ENCODE results near the gene COL20A1.

The COL20A1 gene

DNA sequence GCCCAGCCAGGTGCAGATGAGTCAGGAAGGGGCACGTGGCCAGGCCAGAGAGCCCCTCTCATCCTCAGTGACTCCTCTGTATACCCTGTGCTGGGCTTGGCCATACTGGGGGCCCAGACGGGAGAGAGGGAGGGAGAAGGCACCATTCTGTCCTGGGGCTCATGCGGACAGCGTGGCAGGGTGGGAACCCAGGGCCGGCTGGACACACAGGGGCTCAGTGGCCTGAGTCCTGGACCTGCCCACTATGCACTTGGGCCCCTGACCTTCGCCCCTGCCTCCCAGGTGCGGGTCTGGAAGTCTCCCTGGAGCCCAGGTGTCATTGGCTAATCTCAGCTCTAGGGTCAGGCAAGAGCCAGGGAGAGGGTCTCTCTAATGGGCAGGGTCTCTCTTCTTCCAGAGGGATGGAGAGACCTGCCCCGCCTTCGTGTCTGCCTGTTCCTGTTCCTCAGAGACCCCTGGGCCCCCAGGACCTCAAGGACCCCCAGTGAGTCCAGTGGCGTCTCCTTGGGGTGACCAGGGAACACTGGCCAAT lies 27.7 kb downstream of the COL20A1 start:
- DNase-seq (ENCODE audit: low spot score) = no peak

DNA sequence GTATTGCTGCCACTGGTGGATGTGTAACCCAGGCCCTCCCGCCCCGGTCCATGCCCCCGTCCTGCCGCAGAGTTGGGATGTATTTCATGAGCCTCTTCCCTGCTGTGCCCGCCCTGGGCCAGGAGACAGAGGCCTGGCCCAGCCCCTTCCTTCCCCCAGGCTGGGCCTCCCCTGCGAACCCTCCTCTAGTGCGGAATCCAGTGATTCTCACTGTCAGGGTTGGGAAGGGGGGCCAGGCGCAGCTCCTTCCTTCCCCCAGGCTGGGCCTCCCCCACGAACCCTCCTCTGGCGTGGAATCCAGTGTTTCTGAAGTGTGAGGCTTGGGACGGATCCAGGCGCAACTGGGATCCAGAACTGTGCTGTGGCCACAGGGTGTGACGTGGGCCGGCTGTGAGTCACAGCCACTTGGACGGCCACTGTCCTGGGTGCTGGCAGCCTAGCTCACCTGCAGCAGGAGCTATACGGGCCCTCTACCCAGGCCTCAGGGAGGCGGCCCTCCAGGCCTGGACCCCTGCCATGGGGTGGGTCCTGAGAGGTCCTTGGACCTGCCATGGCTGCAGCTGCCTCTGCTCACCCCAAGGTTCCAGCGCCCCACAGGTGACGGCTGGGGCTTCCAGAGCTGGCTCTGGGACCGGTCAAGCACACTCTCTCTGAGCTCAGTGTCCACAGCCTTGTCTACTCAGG lies 28.3 kb downstream of the COL20A1 start:
- no peak for DNase-seq (ENCODE audit: low spot score)

DNA sequence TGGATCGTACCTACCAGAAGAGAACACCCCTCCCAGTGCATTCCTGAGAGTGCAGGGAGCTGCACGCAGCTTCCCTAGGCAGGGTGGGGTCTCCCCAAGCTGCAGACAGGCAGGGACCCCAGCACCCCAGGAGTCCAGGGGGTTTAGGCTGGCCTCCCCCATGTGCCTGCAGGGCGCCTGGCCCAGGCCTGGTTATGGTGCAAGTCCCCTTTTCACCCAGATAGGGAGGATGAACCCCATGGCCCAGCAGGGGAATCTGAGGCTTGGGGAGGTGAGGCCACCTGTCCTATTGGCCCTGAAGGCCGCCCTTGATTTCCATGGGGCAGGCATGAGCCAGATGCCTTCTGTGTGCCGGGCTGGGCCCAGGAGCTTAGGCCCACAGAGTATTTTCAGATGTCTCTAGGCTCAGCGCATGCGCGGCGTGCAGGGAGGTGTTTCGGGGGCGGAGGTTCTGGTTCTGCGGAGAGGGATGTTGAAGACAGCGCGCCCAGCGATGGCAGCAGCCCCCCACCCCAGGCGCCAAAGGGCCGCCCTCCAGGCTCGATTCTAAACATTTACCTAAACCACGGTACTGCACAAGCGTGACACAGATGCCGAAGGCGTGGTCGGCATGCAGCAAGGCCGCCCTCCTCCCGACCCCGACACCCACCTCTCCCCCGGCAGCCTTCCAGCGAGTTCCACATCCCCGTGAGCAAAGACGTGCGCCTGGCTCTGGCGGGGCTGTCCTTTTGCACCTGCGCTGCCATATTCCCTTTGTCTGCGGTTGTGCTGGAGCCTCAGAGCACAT lies 29.4 kb downstream of the COL20A1 start:
- DNase-seq (ENCODE audit: low spot score) = peak; percentile 42

DNA sequence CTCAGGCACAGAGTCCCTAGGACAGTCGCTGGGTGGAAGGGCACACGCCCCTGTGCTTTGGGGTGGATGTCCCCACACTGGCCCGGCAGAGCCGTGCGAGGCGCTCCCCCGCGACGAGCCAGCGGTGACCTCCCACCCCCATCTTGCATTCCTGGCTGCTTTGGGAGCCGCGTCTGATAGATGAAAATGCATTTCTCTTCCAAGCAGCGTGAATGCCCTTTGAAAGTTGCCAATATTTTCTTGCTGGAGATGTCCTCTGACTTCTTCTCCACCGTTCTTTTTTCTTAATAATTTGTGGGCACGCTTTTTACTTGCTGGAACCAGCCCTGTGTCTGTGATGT lies 29.9 kb downstream of the COL20A1 start:
- no peak for DNase-seq (ENCODE audit: low spot score)

DNA sequence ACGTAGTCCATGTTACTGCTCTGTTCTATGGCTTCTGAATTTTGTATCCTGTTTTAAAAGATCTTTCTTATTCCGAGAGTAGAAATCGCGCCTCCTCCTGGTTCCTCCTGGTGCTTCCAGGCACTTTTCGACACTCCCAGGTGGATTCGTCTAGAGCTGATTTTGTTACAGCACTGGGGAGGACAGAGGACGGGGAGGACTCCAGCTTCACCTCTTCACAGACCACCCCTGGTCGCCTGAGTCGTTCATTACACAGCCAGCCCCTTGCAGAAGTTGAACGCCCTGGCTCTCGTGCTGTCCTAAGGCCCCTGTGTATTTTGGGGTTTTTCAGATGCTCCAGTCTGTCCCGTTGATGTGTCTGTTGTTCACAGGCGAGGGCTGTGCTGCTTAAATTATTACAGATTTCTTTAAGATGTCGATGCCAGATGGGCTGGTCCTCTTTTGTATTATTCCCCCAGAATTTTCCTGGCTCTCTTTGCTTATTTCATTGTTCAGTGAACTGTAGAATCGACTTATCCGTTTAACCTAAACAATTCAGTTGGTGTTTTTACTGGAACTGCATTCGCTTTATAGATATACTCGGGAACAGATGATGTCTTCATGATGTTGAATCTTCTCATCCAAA lies 30.5 kb downstream of the COL20A1 start:
- DNase-seq (ENCODE audit: low spot score) = no peak

DNA sequence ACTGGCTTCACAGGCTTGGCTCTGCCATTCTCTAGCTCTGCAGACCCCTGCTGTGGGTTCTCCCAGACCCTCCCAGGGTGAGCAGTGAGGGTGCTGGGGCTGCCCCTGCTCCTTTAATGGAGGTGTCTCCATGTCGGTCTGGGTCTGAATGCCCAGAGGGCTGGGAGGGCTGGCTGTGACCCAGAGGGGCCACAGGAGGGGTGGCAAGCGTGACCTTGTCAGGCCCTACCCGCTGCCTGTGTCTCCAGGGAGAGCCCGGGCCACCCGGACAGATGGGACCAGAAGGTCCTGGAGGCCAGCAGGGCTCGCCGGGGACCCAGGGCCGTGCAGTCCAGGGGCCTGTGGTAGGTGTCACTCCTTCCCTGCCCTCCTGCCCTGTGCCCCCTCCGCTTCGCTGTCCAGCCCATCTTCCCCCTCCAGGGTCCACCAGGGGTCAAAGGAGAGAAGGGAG lies 32.1 kb downstream of the COL20A1 start:
- DNase-seq (ENCODE audit: low spot score) = no peak

DNA sequence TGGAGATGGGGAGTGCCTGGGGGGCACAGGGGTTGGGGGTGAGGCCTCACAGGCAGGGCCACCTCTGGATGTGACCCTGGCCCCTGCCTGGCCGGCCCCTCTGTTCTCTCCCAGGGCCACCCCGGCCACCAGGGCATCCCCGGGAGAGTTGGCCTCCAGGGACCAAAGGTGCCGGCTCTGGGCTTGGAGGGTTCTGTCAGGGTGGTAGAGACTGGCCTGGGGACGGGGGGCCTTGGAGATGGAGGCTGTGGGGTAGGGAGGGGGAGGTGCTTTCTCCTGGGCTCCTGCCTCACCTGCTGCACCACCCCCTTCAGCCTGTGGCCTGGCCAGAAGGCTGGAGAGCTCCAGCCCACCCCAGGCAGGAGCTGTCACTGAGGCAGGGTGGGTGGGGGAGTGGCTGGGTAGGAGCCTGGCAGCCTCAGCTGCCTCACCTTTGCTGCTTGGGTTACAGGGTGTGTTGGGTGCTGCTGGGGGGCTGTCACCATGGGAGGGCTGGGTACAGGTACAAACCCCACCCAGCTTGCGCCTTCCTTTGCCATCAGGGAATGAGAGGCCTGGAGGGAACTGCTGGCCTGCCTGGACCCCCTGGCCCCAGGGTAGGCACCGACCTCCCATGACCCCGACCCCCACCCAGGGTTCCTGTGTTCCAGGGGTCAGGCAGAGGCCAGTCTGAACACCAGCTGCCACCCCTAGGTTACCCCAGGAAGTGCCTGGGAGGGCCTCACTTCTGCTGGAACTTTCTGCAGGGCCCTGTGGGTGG lies 32.7 kb downstream of the COL20A1 start:
- no peak for DNase-seq (ENCODE audit: low spot score)

DNA sequence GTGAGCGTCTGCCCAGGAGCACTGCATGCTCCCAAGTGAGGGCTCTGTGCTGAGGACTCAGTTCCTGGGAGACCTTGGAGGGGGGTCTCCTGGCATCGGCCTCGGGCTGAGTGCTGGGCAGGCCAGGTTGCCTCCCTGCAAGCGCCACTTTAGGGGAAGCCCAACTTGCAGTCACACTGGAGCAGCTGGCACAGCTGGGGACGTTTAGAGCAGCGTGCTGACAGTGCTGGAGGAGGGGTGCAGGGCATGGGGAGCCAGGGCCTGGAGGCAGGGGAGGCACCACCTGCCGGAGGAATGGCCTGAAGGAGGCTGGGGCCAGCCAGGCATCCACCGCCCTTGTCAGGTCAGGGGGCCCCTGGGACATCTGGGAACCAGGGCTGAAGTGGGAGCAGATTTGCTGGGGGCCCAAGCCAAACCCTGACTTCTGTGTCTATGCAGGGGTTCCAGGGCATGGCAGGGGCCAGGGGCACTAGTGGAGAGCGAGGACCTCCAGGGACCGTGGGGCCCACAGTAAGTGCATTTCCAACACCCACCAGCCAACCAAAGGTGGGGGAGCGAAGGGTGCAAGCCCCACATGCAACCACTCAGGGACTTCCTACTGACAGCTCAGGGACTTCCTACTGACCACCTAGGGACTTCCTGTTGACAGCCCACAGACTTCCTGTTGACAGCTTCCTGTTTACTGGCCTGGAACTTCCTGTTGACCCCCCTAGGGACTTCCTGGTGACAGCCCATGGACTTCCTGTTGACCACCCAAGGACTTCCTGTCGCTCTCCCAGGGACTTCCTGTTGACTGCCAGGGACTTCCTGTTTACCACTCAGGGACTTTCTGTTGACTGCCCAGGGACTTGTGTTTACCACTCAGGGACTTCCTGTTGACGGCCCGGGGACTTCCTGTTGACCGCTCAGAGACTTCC lies 33.6 kb downstream of the COL20A1 start:
- no peak for DNase-seq (ENCODE audit: low spot score)

DNA sequence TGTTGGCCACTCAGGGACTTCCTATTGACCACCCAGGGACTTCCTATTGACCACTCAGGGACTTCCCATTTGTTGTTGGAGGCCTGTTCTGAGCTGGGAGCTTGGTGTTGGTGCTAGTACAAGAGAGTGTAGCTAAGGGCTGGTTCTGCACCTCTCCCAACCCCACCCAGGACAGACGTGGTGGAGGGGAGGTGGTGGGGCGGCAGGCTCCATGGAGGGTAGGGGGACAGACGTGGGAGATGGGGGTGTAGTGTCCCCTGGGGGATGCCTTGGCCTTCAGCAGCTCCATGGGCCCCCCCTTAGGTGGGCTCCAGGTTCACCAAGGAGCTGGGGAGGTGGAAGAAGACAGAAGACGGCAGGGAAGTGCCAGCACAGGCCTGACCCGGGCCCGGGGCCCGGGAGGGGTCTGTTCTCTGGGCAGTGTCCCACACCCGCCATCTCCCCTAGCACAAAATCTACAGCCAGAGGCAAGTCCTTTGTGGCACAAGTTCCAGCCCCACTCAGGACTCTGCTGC lies 34.3 kb downstream of the COL20A1 start:
- no peak for DNase-seq (ENCODE audit: low spot score)

DNA sequence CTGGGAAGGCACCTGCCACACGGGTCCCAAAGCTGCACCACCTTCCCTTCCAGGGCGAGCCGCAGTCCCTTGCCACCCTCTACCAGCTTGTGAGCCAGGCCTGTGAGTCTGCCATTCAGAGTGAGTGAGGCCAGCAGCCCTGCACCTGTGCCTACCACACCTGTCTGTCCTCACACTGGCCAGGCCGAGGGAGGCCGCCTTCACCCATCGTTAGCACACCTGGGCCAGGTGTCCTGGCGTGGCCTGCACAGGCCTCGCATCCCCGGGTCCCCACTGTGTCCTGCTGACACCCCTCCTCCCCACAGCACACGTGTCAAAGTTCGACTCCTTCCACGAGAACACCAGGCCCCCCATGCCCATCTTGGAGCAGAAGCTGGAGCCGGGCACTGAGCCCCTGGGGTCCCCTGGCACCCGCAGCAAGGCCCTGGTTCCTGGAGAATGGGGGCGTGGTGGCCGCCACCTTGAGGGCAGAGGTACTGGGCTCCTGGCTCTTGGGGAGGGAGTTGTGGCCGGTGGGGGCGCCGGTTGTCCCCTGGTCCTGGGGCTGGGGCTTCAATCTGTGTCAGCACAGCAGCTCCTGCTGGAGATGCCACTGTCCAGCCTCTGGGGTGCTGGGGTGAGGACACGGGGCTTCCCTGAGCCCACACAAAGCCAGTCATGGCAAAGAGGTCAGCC lies 35.2 kb downstream of the COL20A1 start:
- DNase-seq (ENCODE audit: low spot score) = no peak

DNA sequence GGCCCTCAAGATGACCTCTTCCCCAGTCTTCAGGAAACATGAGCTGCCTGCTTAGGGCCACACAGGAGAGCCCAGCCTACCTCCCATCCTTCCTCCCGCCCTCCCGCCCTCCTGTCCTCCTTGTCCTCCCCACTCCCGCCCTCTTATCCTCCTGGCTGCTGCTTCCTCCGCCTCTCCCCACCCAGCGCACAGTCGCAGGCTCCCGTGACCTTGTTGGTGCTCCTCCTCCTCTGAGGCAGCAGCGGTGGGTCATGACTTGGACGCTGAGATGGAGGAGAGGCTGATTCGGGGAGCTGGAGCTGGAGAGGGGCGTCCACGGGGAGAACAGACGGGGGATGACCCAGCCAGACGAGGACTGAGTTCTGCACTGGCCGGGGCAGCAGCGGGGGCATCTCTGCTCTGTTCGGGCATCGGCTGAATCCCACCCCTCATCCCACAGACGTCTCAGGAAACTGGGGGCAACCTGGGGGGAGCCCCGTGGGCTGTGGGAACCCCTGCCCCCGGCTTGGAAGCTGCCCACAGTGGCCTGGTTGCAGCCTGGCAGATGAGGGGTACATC lies 35.8 kb downstream of the COL20A1 start:
- no peak for DNase-seq (ENCODE audit: low spot score)

DNA sequence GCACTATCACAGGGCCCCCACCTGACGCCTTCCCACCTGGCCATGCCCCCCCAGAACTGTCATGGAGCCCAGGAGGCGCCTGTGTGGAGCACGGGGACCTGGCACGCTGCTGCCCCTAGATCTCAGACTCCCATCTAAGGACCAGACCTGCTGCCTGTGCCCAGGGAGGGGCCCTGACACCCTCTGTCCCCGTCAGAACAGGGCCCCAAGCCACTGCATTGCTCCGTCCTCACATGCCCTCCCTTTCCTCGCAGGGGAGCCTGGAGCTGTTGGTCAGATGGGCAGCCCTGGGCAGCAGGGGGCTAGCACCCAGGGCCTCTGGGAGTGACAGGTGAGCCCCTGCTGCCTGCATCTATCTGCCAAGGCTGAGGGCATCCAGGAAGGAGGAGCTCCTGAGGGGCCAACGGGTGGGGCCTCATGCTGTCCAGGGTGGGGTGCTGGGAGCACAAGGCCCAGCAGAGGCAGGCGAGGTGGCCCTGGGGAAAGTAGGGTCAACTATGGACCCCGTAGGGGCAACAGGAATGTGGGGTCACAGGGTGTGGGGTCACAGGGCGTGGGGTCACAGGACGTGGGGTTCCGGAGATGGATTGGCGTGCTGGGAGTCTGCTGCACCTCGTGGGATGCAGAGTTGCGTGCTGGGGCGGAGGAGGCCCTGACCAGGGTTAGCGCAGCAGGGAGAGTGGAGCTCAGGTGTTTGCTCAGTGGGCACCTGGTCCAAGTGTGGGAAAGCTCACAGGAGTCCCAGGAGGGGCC lies 36.5 kb downstream of the COL20A1 start:
- DNase-seq (ENCODE audit: low spot score) = no peak

DNA sequence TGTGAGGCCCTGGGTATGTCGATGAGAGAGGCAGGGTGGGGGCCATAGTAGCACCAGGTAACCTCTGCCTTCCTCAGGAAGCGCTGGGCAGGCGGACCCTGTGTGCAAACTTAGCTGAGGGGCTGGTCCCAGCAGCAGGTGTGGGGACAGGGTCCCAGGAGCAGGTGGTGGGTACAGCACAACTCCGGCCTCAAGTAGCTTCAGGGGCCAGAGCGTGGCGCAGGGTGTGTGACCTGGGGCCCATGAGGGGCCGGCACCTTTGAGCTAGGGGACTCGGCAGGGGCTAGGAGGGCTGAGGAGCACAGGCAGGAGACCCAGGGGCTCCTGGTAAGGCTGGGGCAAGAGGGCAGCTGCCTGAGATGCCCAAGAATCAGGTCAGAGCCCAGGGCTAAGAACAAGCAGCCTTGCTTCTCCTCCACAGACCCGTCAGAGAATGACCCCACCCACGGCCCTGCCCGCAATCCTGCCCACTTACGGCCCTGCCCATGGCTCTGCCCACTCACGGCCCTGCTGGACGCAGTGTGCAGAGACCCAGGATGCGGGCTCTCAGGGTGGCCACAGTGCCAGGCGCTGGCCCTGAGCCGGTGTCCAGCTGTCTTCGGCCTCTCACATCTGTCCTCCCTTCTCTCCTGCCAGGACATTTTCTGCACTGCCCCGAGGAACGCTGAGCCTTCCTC lies 37.2 kb downstream of the COL20A1 start:
- DNase-seq (ENCODE audit: low spot score) = no peak

DNA sequence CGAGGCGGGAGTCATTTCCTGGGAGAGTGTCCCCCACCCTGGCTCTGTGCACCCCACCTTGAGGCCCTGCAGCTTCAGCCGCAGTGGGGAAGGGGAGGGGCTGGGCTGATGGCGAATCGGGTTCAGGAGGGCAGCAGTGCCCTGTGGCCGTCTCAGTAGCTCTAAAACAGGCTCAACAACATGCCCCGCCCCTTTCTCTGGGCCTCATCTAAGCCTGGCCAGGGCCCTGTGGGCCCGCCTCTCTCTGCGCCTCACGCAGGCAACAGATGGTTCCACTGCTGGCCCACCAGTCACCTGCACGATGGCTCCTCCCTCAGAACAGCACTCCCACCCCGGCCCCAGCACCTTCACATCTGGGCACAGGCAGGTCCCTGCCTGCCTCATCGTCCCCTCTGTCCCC lies 38.0 kb downstream of the COL20A1 start:
- DNase-seq (ENCODE audit: low spot score) = no peak

DNA sequence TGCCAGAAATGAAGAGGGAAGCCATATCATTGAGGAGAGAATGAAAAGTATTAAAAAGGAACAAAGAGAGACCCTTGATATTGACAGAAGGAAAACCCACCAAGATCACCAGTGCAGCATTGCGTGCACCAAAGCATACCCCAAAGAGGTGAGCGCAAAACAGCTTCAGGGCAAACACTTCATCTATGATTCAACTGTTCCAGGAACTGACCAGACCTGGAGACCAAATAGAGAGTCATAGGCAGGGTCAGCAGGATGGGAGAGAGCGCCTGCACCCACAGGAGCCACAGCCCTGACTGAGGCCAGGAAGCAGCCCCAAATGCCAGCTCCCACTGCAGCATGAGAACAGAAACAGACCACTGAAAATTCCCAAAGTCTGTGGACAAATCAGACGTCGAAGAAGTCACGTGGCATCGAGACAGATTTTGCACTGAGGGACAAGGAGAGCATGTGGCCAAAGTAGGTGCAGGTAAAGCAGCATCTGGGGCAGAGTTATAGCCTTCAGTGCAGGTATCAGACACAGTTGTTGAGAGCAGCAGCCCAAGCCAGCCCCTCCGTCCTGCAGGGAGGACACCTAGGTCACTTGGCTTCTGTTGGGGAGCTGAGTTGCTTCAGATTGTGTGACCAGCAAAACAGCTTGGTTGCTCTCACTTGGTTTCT lies 38.9 kb downstream of the COL20A1 start:
- no peak for DNase-seq (ENCODE audit: low spot score)

DNA sequence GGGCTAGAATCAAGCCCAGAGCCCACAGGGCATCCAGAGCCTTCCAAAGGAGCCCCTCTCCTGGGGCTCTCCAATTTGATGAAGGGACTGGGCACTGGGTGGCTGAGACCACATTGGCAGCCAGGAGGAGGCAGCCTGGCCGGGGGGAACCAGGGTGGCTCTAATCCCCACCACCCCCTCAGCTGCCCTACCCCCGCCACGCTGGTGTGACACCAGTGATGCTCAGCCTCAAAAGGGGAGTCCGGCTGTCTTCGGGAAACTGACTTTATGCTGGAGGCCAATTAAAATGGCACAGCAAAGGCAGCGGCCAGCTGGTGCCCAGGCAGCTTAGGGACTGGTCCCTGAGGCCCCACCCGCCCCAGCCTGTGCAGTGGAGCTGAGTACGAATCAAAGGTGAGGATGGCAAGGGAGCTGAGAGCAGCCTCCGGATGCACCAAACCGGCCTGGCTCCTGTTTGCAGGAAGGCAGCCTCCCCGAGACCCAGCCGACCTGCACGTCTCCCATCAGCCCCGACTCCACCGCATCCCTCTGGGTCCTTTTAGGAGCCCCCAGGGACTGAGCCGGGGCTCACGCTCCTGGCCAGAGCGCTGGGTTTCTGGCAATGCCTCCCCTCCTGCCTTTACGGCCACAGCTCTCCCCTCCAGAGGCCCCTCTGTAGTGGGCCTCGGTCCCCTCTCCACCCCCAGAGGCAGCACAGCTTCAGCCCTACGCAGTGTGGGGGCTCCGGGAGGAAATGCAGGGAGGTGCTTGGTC lies 39.7 kb downstream of the COL20A1 start:
- no peak for DNase-seq (ENCODE audit: low spot score)

DNA sequence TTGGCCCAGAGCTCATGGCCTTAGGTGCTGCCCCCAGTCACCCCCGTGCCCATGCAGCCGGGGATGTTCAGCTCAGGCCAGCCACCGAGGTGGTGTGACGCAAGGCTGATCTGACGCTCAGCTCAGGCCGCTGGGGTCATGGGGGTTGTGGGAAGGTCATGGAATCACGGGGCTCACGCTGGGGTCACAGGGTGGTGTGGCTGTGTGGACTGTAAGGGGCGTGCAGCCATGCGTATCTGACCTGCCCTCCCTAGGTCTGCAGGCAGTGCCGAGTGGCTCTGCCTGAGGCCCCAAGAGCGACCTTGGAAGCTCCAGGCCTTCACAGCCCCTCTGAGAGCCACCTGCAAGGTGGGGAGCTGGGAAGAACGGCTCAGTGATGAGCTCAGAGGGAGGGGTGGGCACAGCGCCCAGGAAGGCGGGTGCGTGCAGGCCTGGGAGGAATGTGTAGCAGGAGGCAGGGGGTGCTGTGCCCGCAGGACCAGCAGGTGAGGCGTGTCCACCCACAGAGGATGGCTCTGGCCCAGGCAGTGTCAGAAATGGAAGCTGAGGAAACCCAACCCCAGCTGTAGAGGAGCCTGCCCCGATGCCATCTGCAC lies 40.4 kb downstream of the COL20A1 start:
- DNase-seq (ENCODE audit: low spot score) = no peak
